ENCODE data around the gene GRB2. TPM values are rescaled to one million over a fixed set of nuclear protein-coding genes. Genes with fewer than 3 reads are reported as not detected.
"Not testable (repeated sequence)": the region's sequence is repeated elsewhere in the genome, so short reads cannot be mapped to it uniquely, and the experiment has no call there.

Gene GRB2
- total and polyA plus RNA-seq, 2 experiments from 2014 or later, result 65.0 to 96.6 TPM

DNA sequence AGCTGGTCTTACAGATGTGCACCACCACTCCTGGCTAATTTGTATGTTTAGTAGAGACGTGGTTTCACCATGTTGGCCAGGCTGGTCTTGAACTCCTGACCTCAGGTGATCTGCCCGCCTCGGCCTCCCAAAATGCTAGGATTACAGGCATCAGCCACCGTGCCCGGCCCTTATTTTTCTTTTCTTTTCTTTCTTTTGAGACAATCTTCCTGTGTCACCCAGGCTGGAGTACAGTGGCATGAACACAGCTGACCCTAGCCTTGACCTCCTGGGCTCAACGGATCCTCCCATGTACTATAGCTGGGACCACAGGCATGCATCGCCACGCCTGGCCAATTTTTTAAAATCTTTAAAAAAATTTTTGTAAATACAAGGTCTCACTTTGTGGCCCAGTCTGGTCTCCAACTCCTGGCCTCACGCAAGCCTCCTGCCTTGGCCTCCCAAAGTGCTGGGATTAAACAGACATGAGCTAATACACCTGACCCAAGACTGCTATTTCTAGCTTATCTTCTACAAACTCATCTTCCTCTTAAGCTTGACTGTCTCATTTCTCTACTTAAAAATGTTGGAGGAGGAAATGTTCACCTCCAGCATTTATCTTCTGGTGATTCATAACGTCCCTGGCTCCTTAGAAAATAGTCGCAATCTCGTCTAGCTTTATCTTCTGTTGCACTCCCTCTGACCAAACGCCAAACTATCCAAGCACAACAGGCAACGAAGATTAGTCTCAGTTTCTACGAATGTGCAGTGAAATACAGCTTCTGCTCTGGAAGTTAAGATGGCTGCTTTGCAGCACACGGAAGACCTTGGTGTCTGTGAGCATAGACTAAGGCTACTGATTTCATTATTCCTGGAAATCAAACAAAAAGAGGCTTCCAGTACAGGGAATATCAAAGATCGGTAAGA, 42.7 kb upstream of the GRB2 start:
- peaks cover 4% of the 10 kb centered on the region; the same call in 1 of the 2 replicates for H3K4me1 ChIP-seq (ENCODE audit: insufficient read depth)
- H3K4me2 ChIP-seq (ENCODE audit: unreplicated experiment), result no peak overlapping the region
- H4K20me1 ChIP-seq (ENCODE audit: insufficient read depth), result no peaks in the 10 kb centered on the region
- H3F3A ChIP-seq (ENCODE audit: insufficient read depth), result no peaks in the 10 kb centered on the region
- 83 to 86% methylated on average over 17 of the region's 17 CpGs for WGBS, 2 experiments (ENCODE audit: low coverage in 1 of 2, low lambda C conversion rate in 2 of 2, missing lambda C conversion rate in 2 of 2)
- H3K9me2 ChIP-seq (ENCODE audit: insufficient read depth), result no peaks in the 10 kb centered on the region
- TF ChIP-seq EZH2 (IDR thresholded peaks at IDR 0.05; ENCODE audit: insufficient read depth, poor library complexity, severe bottlenecking) (no peak), EZH2phosphoT487 (IDR thresholded peaks at IDR 0.05; ENCODE audit: insufficient read depth, low read depth) (no peak)
- H2AFZ ChIP-seq, result no peak overlapping the region
- no peaks in the 10 kb centered on the region for H3K9me3 ChIP-seq (ENCODE audit: low read depth)
- no peaks in the 10 kb centered on the region for H3K27me3 ChIP-seq (replicated peaks; ENCODE audit: insufficient read depth)
- no peaks in the 10 kb centered on the region for H3K36me3 ChIP-seq (ENCODE audit: low read depth)
- no peak overlapping the region for H3K27ac ChIP-seq
- no peak overlapping the region for H3K4me3 ChIP-seq
- no peaks in the 10 kb centered on the region for H3K79me2 ChIP-seq (ENCODE audit: insufficient read depth)
- no peak overlapping the region for H3K9ac ChIP-seq
- DNase-seq, result no peak
- in situ Hi-C loops (cut with MboI), result loop anchor here (25.0 kb wide), 1 partner anchor 289 kb away; no protein-coding TSS in a partner anchor

- H3K4me2 ChIP-seq (ENCODE audit: unreplicated experiment); H3K27ac ChIP-seq; H4K20me1 ChIP-seq (ENCODE audit: insufficient read depth); H3K9me2 ChIP-seq (ENCODE audit: insufficient read depth); H3K36me3 ChIP-seq (ENCODE audit: low read depth); H3K27me3 ChIP-seq (replicated peaks; ENCODE audit: insufficient read depth); H3K4me1 ChIP-seq (ENCODE audit: insufficient read depth); H3K9me3 ChIP-seq (ENCODE audit: low read depth); H3K79me2 ChIP-seq (ENCODE audit: insufficient read depth); DNase-seq; H3F3A ChIP-seq (ENCODE audit: insufficient read depth); H3K4me3 ChIP-seq; H2AFZ ChIP-seq; H3K9ac ChIP-seq: not testable (repeated sequence)
- in situ Hi-C loops (cut with MboI), result loop anchor here (25.0 kb wide), 1 partner anchor 291 kb away; no protein-coding TSS in a partner anchor
- 82 to 83% methylated on average over 6 of the region's 6 CpGs for WGBS, 2 experiments (ENCODE audit: low coverage in 1 of 2, low lambda C conversion rate in 2 of 2, missing lambda C conversion rate in 2 of 2)
Measured at GRCh38 chr17:75445896-75446295, 40.4 kb upstream of the GRB2 start.

DNA sequence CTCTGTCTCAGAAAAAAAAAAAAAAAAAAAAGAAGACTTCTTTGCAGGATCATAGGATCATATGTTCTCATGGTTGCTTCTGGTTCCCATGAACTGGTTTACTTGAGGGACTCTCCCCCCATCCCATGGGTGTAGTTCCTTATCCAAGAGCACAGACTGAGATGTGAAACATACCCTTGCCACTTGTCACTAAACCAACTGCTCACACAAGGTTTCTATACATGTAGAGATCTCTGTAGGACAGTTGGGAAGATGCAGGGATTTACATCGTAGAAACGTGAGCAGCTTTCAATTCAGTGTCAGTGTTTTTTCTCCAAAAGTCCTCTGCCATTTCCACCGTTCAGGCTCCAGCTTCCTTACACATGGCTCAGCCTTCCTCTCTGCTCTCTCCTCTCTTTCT, 39.8 kb upstream of the GRB2 start:
- in situ Hi-C loops (cut with MboI), result loop anchor here (25.0 kb wide), 1 partner anchor 292 kb away; no protein-coding TSS in a partner anchor
- no peaks in the 10 kb centered on the region for H3K27me3 ChIP-seq (replicated peaks; ENCODE audit: insufficient read depth)
- H3K4me3 ChIP-seq, result no peak overlapping the region
- no peak for DNase-seq
- H3K9ac ChIP-seq, result no peak overlapping the region
- 90 to 95% methylated on average over 3 of the region's 3 CpGs for WGBS, 2 experiments (ENCODE audit: low coverage in 1 of 2, low lambda C conversion rate in 2 of 2, missing lambda C conversion rate in 2 of 2)
- H3K4me1 ChIP-seq (ENCODE audit: insufficient read depth), result peaks cover 4% of the 10 kb centered on the region; the same call in 1 of the 2 replicates
- H2AFZ ChIP-seq, result no peak overlapping the region
- TF ChIP-seq EZH2 (IDR thresholded peaks at IDR 0.05; ENCODE audit: insufficient read depth, poor library complexity, severe bottlenecking) (no peak), EZH2phosphoT487 (IDR thresholded peaks at IDR 0.05; ENCODE audit: insufficient read depth, low read depth) (no peak)
- no peak overlapping the region for H3K4me2 ChIP-seq (ENCODE audit: unreplicated experiment)
- no peaks in the 10 kb centered on the region for H3K79me2 ChIP-seq (ENCODE audit: insufficient read depth)
- H3F3A ChIP-seq (ENCODE audit: insufficient read depth), result no peaks in the 10 kb centered on the region
- no peaks in the 10 kb centered on the region for H4K20me1 ChIP-seq (ENCODE audit: insufficient read depth)
- no peak overlapping the region for H3K27ac ChIP-seq
- H3K9me3 ChIP-seq (ENCODE audit: low read depth), result no peaks in the 10 kb centered on the region
- no peaks in the 10 kb centered on the region for H3K9me2 ChIP-seq (ENCODE audit: insufficient read depth)
- no peaks in the 10 kb centered on the region for H3K36me3 ChIP-seq (ENCODE audit: low read depth)

GRCh38 chr17:75442168-75443103, 37.0 kb upstream of the GRB2 start:
- Histone ChIP-seq H3K9me2 (ENCODE audit: insufficient read depth) (no peaks in the 10 kb centered on the region), H3F3A (ENCODE audit: insufficient read depth) (no peaks in the 10 kb centered on the region), H2AFZ (no peak overlapping the region), H3K27ac (no peak overlapping the region), H3K4me3 (no peak overlapping the region), H3K9me3 (ENCODE audit: low read depth) (no peaks in the 10 kb centered on the region), H3K9ac (no peak overlapping the region), H4K20me1 (ENCODE audit: insufficient read depth) (no peaks in the 10 kb centered on the region), H3K27me3 (replicated peaks; ENCODE audit: insufficient read depth) (no peaks in the 10 kb centered on the region), H3K79me2 (ENCODE audit: insufficient read depth) (no peaks in the 10 kb centered on the region), H3K36me3 (ENCODE audit: low read depth) (no peaks in the 10 kb centered on the region), H3K4me2 (ENCODE audit: unreplicated experiment) (no peak overlapping the region), H3K4me1 (ENCODE audit: insufficient read depth) (peaks cover 4% of the 10 kb centered on the region; the same call in 1 of the 2 replicates)
- 93 to 95% methylated on average over 4 of the region's 4 CpGs for WGBS, 2 experiments (ENCODE audit: low coverage in 1 of 2, low lambda C conversion rate in 2 of 2, missing lambda C conversion rate in 2 of 2)
- TF ChIP-seq EZH2phosphoT487 (IDR thresholded peaks at IDR 0.05; ENCODE audit: insufficient read depth, low read depth), result no peak
- no peak for TF ChIP-seq EZH2 (IDR thresholded peaks at IDR 0.05; ENCODE audit: insufficient read depth, poor library complexity, severe bottlenecking)
- in situ Hi-C loops (cut with MboI), result loop anchor here (25.0 kb wide), 1 partner anchor 295 kb away; no protein-coding TSS in a partner anchor
- no peak for DNase-seq

Measured in GM23248 (cell line).